DOHH2 (cell line): ENCODE data around the gene LSM6.

Source experiments
- CTCF ChIP-seq: fragments of 200-600 bp; sonication (generic); IDR thresholded peaks from one replicate; pipeline ENCODE4 v1.5.1; 2014; ENCODE audit warnings: antibody characterized with exemption, mild to moderate bottlenecking, low read depth, low read length; ENCODE audit not compliant: poor library complexity, severe bottlenecking
- EZH2phosphoT487 ChIP-seq: fragments of 200-600 bp; sonication (generic); IDR thresholded peaks from 2 replicates; pipeline ENCODE4 v1.6.1; 2017; ENCODE audit warnings: borderline replicate concordance, mild to moderate bottlenecking, antibody characterized with exemption, low read length, moderate library complexity, mixed read lengths

- TF ChIP-seq CTCF (no peak), EZH2phosphoT487 (no peak)
Measured at GRCh38 chr4:146178126-146178525, 2.6 kb downstream of the LSM6 start.
